ENCODE measurements around the gene FAM20A.

DNA sequence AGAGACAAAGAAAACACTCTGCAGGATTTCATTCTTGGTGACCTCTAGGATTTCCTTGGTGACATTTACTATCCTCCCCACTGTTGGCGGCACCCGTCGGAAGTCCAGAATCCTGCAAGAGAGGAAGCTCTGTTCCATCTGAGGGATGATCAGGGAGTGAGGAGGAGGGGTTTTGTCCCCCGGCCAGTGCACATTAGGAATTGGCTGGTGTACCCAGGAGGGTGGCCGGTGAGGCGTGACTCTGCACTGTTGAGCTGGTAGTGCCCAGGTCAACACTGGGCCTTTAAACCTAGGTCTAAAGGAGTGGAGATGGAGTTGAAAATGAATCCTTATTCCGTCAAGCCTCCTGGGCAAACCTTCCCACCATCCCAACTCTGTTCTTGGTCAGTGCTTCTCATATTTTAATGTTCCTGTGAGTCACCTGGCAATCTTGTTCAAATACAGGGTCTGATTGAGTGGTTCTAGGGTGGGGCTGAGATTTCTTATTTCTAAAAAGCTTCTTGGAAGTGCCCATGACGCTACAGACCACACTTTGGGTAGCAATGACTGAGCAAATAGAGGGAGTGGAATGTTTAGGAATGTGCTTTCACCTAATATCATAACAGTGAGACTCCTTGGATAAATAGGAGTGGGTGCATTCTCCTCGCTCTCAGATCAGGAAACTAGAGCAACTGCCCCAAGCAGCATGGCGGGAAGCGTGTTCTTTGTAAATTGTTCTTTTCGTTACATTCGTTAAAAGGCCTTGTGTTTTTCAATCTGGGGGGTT is 58.3 kb downstream of the FAM20A start:
- TF ChIP-seq TCF12 (IDR thresholded peaks at IDR 0.05; ENCODE audit: low read depth, low read length) (no peak), EP300 (IDR thresholded peaks at IDR 0.05; ENCODE audit: borderline replicate concordance in 1 of 2, low read depth in 2 of 2, low read length in 2 of 2) (no peak)
- TF ChIP-seq, protein P1, sequence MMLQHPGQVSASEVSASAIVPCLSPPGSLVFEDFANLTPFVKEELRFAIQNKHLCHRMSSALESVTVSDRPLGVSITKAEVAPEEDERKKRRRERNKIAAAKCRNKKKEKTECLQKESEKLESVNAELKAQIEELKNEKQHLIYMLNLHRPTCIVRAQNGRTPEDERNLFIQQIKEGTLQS (IDR thresholded peaks at IDR 0.05; ENCODE audit: insufficient read depth, low read depth, low read length), result no peak
